ENCODE measurements around the gene CA7.

GRCh38 chr16:66841366-66841765 is 2.8 kb upstream of the CA7 start:
- TF ChIP-seq CTCF (IDR thresholded peaks at IDR 0.05) (no peak), POLR2A (IDR thresholded peaks at IDR 0.05) (no peak)
